Mesenchymal stem cell (in vitro differentiated cells and primary cell): ENCODE measurements around the gene GMCL2.
A peak's percentile ranks its signal among the peaks of the same experiment; 100 is the strongest.

Source experiments
- DNase-seq: peaks from one replicate; pipeline ENCODE4 v3.0.0-alpha.2; 2013
- H2AFZ ChIP-seq: one replicate; pipeline ENCODE4 v1.6.1; 2013; ENCODE audit warnings: low read depth, mild to moderate bottlenecking, control low read depth, inconsistent platforms, low read length, moderate library complexity
- H2AK5ac ChIP-seq: 2 replicates; pipeline ENCODE4 v1.6.1; 2013; ENCODE audit warnings: low read length, moderate library complexity, mild to moderate bottlenecking, inconsistent platforms; ENCODE audit not compliant: severe bottlenecking
- H2BK120ac ChIP-seq: one replicate; pipeline ENCODE4 v1.6.1; 2013; ENCODE audit warnings: low read depth, mild to moderate bottlenecking, inconsistent platforms, low read length, moderate library complexity
- H2BK12ac ChIP-seq, 2 experiments: one replicate each; pipeline ENCODE4 v1.6.1; 2013; ENCODE audit warnings: inconsistent platforms in 2 of 2, low read length in 2 of 2, mild to moderate bottlenecking in 2 of 2, moderate library complexity in 2 of 2, control low read depth in 1 of 2
- H2BK15ac ChIP-seq: one replicate; pipeline ENCODE4 v1.6.1; 2013; ENCODE audit warnings: mild to moderate bottlenecking, low read depth, inconsistent platforms; ENCODE audit not compliant: poor library complexity, severe bottlenecking
- H2BK5ac ChIP-seq: 2 replicates; pipeline ENCODE4 v1.6.1; 2013; ENCODE audit warnings: low read depth, mild to moderate bottlenecking, low read length, control low read depth, inconsistent platforms; ENCODE audit not compliant: poor library complexity, severe bottlenecking
- H3K14ac ChIP-seq, 2 experiments: one replicate each; pipeline ENCODE4 v1.6.1; 2013; ENCODE audit warnings: inconsistent platforms in 2 of 2, low read length in 2 of 2, control low read depth in 1 of 2, mild to moderate bottlenecking in 1 of 2, moderate library complexity in 1 of 2
- H3K18ac ChIP-seq, 2 experiments: one replicate each; pipeline ENCODE4 v1.6.1; 2013; ENCODE audit warnings: inconsistent platforms in 2 of 2, low read length in 2 of 2, control low read depth in 1 of 2, low read depth in 1 of 2, mild to moderate bottlenecking in 1 of 2
- H3K23ac ChIP-seq, 2 experiments: one replicate each; pipeline ENCODE4 v1.6.1; 2013; ENCODE audit warnings: inconsistent platforms in 2 of 2, low read length in 2 of 2, mild to moderate bottlenecking in 2 of 2, moderate library complexity in 2 of 2, control low read depth in 1 of 2
- H3K27ac ChIP-seq: 2 replicates; pipeline ENCODE4 v1.5.1; 2013; ENCODE audit warnings: mild to moderate bottlenecking, moderate library complexity, low read length, control low read depth, inconsistent platforms; ENCODE audit not compliant: poor library complexity, severe bottlenecking
- H3K27me3 ChIP-seq, 2 experiments: 2 replicates each; pipeline versions ENCODE4 v1.6.1 to v1.7.0; 2013; ENCODE audit warnings: low read length in 2 of 2, mild to moderate bottlenecking in 2 of 2, moderate library complexity in 2 of 2, control low read depth in 1 of 2, inconsistent platforms in 1 of 2; ENCODE audit not compliant: control insufficient read depth in 1 of 2, insufficient read depth in 1 of 2
- H3K36me3 ChIP-seq, 2 experiments: 2 replicates each; pipeline versions ENCODE4 v1.6.1 to v1.7.0; 2013; ENCODE audit warnings: low read length in 2 of 2, control low read depth in 1 of 2, inconsistent platforms in 1 of 2, low read depth in 1 of 2, mild to moderate bottlenecking in 1 of 2; ENCODE audit not compliant: insufficient read depth in 2 of 2, control insufficient read depth in 1 of 2
- H3K4ac ChIP-seq, 2 experiments: one replicate each; pipeline ENCODE4 v1.6.1; 2013; ENCODE audit warnings: inconsistent platforms in 2 of 2, low read length in 2 of 2, mild to moderate bottlenecking in 2 of 2, moderate library complexity in 2 of 2, control low read depth in 1 of 2, low read depth in 1 of 2
- H3K4me1 ChIP-seq: 2 replicates; pipeline ENCODE4 v1.6.1; 2013; ENCODE audit warnings: low read depth, low read length, control low read depth; ENCODE audit not compliant: control insufficient read depth, insufficient read depth
- H3K4me2 ChIP-seq: 2 replicates; pipeline ENCODE4 v1.6.1; 2013; ENCODE audit warnings: low read length, mild to moderate bottlenecking, inconsistent platforms; ENCODE audit not compliant: poor library complexity, severe bottlenecking
- H3K4me3 ChIP-seq, 2 experiments: 2 replicates each; pipeline versions ENCODE4 v1.5.1 to v1.7.0; 2013; ENCODE audit warnings: low read length in 2 of 2, mild to moderate bottlenecking in 2 of 2, control low read depth in 1 of 2, low read depth in 1 of 2; ENCODE audit not compliant: insufficient read depth in 1 of 2
- H3K79me1 ChIP-seq: replicated peaks from 2 replicates; pipeline ENCODE4 v1.6.1; 2013; ENCODE audit warnings: mild to moderate bottlenecking, control low read depth, low read length, inconsistent platforms; ENCODE audit not compliant: poor library complexity, severe bottlenecking
- H3K9ac ChIP-seq: 2 replicates; pipeline ENCODE4 v1.7.0; 2013; ENCODE audit warnings: mild to moderate bottlenecking, low read length, moderate library complexity
- H3K9me3 ChIP-seq: 2 replicates; pipeline ENCODE4 v1.7.0; 2013; ENCODE audit warnings: mild to moderate bottlenecking, low read length; ENCODE audit not compliant: control insufficient read depth
- H4K8ac ChIP-seq: one replicate; pipeline ENCODE4 v1.6.1; 2013; ENCODE audit warnings: inconsistent platforms, mild to moderate bottlenecking, low read length, moderate library complexity
- H4K91ac ChIP-seq: one replicate; pipeline ENCODE4 v1.6.1; 2013; ENCODE audit warnings: mild to moderate bottlenecking, low read length, inconsistent platforms
- WGBS: methylation state at CpG from one replicate; pipeline ENCODE4 v1.1.7; 2013; ENCODE audit warnings: mixed read lengths; 5-methylcytosine and 5-hydroxymethylcytosine counted together

GMCL2 gene

GRCh38 chr5:178136990-178137389 is 50.2 kb downstream of the GMCL2 start:
- Histone ChIP-seq H2AK5ac (no peak overlapping the region), H3K4me2 (no peak overlapping the region), H3K23ac (no peak overlapping the region), H3K14ac (no peak overlapping the region), H3K18ac (no peak overlapping the region), H3K27me3 (no peaks in the 10 kb centered on the region), H2AFZ (no peak overlapping the region), H3K4me3 (no peak overlapping the region), H3K4me1 (peaks cover 4% of the 10 kb centered on the region), H3K9ac (no peak overlapping the region), H3K36me3 (peaks cover 24 to 54% of the 10 kb centered on the region in 2 experiments), H2BK5ac (no peak overlapping the region), H4K8ac (no peak overlapping the region), H3K4ac (peak overlapping the region in 1 of 2 experiments; percentile 6), H3K9me3 (no peaks in the 10 kb centered on the region), H2BK12ac (no peak overlapping the region), H2BK120ac (no peak overlapping the region), H3K79me1 (peaks cover 29% of the 10 kb centered on the region), H2BK15ac (no peak overlapping the region), H4K91ac (no peak overlapping the region), H3K27ac (no peak overlapping the region)
- no peak for DNase-seq
- 96% methylated on average over 8 of the region's 10 CpGs for WGBS
